Measurements from ENCODE around the gene MPG.

The MPG gene

DNA sequence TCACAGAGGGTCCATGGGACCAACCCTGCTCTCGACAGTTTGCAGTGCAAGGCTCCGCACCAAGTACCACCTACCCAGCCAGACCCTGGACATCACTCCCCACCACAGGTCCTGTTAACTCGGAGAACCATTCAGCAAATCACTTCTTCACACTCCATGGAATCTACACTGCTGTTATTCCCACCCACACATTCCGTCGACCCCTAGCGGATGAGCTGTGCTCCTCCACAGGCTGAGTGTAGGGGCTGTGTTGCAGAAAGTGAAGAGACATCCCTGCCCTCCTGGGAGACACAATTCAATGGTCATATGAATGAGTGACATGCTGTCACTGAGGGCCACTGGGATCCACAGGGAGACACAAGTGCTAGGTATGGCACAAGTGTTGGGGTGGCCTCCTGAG lies 27.5 kb downstream of the MPG start:
- ChIA-PET POLR2A (no interaction called here), CTCF (interaction anchor here (1.6 kb wide), 1 partner anchor 40 kb away, joined by 4 read pairs; no protein-coding TSS in a partner anchor)
- no peak for DNase-seq (ENCODE audit: extremely low spot score)
- TF ChIP-seq ELF4 (IDR thresholded peaks at IDR 0.05) (no peak), HDGF (IDR thresholded peaks at IDR 0.05; ENCODE audit: borderline replicate concordance) (no peak), FOXK2 (IDR thresholded peaks at IDR 0.05) (no peak), L3MBTL2 (conservative IDR thresholded peaks at IDR 0.05) (no peak), FOXA1 (IDR thresholded peaks at IDR 0.05) (no peak)
- TF ChIP-seq, protein P1, sequence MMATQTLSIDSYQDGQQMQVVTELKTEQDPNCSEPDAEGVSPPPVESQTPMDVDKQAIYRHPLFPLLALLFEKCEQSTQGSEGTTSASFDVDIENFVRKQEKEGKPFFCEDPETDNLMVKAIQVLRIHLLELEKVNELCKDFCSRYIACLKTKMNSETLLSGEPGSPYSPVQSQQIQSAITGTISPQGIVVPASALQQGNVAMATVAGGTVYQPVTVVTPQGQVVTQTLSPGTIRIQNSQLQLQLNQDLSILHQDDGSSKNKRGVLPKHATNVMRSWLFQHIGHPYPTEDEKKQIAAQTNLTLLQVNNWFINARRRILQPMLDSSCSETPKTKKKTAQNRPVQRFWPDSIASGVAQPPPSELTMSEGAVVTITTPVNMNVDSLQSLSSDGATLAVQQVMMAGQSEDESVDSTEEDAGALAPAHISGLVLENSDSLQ (IDR thresholded peaks at IDR 0.05): no peak

GRCh38 chr16:106623-107324 lies 28.7 kb downstream of the MPG start:
- DNase-seq (ENCODE audit: extremely low spot score): peak; percentile 79
- POLR2A ChIA-PET: interaction anchor here (0.5 to 1.5 kb wide), 5 partner anchors 41 to 128 kb away, joined by 3 read pairs; partner anchors contain the start of genes FAM234A, HBQ1 and POLR3K
- TF ChIP-seq ARNT (IDR thresholded peaks at IDR 0.05) (no peak), BHLHE40 (IDR thresholded peaks at IDR 0.05; ENCODE audit: borderline replicate concordance) (no peak), SP1 (IDR thresholded peaks at IDR 0.05) (no peak), CTBP1 (IDR thresholded peaks at IDR 0.05; ENCODE audit: borderline replicate concordance) (no peak), FOXA1 (IDR thresholded peaks at IDR 0.05) (no peak), LEF1 (IDR thresholded peaks at IDR 0.05; ENCODE audit: borderline replicate concordance) (no peak), L3MBTL2 (conservative IDR thresholded peaks at IDR 0.05) (no peak), NFRKB (IDR thresholded peaks at IDR 0.05) (no peak)
- TF ChIP-seq, protein P1 (IDR thresholded peaks at IDR 0.05): no peak
- CTCF ChIA-PET: interaction anchor here (0.6 to 2.1 kb wide), 15 partner anchors 9 to 612 kb away, joined by 3 to 16 read pairs (median 5); partner anchors contain the start of genes POLR3K and SNRNP25

DNA sequence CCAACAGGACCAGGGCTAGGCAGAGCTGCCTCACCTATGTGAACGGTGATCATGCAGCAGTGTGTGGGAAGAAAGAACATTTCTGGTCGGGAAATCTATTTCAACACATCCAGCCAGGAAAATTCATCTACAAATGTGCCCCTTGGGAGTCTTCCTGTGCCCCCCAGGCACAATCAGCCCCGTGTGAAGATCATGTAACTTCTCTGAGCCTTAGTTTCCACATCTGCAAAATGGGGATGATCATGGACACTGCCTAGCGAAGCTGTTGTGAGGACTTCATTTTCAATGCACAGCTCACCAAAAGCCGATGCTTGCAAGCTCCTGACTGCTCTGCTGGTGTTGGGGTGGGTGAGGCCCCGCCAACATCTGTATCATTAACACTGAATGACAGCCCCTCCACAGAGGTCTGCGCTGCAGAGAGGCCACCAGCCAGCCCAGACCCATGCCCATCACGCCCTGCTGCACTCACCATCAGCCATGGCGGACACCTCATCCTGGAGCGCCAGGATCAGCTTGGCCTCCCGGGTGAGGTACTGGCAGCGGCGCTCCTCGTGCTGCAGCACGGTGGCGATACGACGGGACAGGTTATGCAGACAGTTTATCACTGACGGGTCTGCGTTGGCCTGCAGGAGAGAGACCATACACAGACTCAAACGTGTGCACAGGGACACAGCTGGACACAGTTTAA lies 34.3 kb downstream of the MPG start:
- no peak for TF ChIP-seq LEF1 (IDR thresholded peaks at IDR 0.05; ENCODE audit: borderline replicate concordance)
- no peak for TF ChIP-seq CTBP1 (IDR thresholded peaks at IDR 0.05; ENCODE audit: borderline replicate concordance)
- no peak for TF ChIP-seq SP1 (IDR thresholded peaks at IDR 0.05)
- TF ChIP-seq ARNT (IDR thresholded peaks at IDR 0.05): no peak
- TF ChIP-seq SUZ12 (IDR thresholded peaks at IDR 0.05): no peak
- TF ChIP-seq, protein P1 (IDR thresholded peaks at IDR 0.05): no peak
- TF ChIP-seq FOXA1 (IDR thresholded peaks at IDR 0.05): no peak
- no peak for TF ChIP-seq NFRKB (IDR thresholded peaks at IDR 0.05)
- no peak for TF ChIP-seq BHLHE40 (IDR thresholded peaks at IDR 0.05; ENCODE audit: borderline replicate concordance)
- ChIA-PET CTCF (interaction anchor here (1.0 kb wide), 1 partner anchor 250 kb away, joined by 3 read pairs; no protein-coding TSS in a partner anchor), POLR2A (no interaction called here)
- DNase-seq (ENCODE audit: extremely low spot score): no peak

DNA sequence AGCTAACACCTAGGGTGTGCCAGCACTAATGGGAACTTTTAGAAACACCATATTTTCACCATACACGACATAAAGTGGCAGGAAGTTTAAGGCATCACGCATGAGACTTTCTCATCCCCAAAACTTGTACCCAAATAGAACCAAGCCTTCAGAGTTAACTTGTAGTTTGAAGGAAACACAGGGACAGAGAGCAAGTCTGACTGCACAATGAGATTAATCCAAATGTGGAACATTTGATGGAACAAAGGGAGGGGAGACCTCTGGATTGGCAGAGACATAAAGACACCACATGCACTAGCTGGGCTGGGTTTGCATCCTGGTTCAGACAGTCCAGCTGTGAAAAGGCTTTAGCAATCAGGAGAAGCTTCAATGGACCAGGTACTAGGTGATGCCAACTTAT lies 36.3 kb downstream of the MPG start:
- no peak for TF ChIP-seq SP1 (IDR thresholded peaks at IDR 0.05)
- no peak for TF ChIP-seq BHLHE40 (IDR thresholded peaks at IDR 0.05; ENCODE audit: borderline replicate concordance)
- no peak for TF ChIP-seq L3MBTL2 (conservative IDR thresholded peaks at IDR 0.05)
- TF ChIP-seq LEF1 (IDR thresholded peaks at IDR 0.05; ENCODE audit: borderline replicate concordance): no peak
- TF ChIP-seq ARNT (IDR thresholded peaks at IDR 0.05): no peak
- TF ChIP-seq NFRKB (IDR thresholded peaks at IDR 0.05): no peak
- TF ChIP-seq ELF4 (IDR thresholded peaks at IDR 0.05): no peak
- TF ChIP-seq SUZ12 (IDR thresholded peaks at IDR 0.05): no peak
- no peak for TF ChIP-seq TARDBP (IDR thresholded peaks at IDR 0.05)
- TF ChIP-seq HDGF (IDR thresholded peaks at IDR 0.05; ENCODE audit: borderline replicate concordance): no peak
- POLR2A ChIA-PET: no interaction called here
- CTCF ChIA-PET: no interaction called here
- no peak for DNase-seq (ENCODE audit: extremely low spot score)

GRCh38 chr16:116015-116414 lies 38.0 kb downstream of the MPG start:
- CTCF ChIA-PET: interaction anchor here (1.1 kb wide), 1 partner anchor 25 kb away, joined by 3 read pairs; no protein-coding TSS in a partner anchor
- DNase-seq (ENCODE audit: extremely low spot score): no peak
- POLR2A ChIA-PET: no interaction called here
- TF ChIP-seq, protein P1 (IDR thresholded peaks at IDR 0.05): no peak
- TF ChIP-seq NFRKB (IDR thresholded peaks at IDR 0.05): no peak
- TF ChIP-seq SUZ12 (IDR thresholded peaks at IDR 0.05): no peak
- TF ChIP-seq LEF1 (IDR thresholded peaks at IDR 0.05; ENCODE audit: borderline replicate concordance): no peak
- no peak for TF ChIP-seq FOXK2 (IDR thresholded peaks at IDR 0.05)
- TF ChIP-seq FOXM1 (IDR thresholded peaks at IDR 0.05; ENCODE audit: borderline replicate concordance): no peak
- TF ChIP-seq L3MBTL2 (conservative IDR thresholded peaks at IDR 0.05): no peak
- TF ChIP-seq HDGF (IDR thresholded peaks at IDR 0.05; ENCODE audit: borderline replicate concordance): no peak
- no peak for TF ChIP-seq CTBP1 (IDR thresholded peaks at IDR 0.05; ENCODE audit: borderline replicate concordance)
- TF ChIP-seq BHLHE40 (IDR thresholded peaks at IDR 0.05; ENCODE audit: borderline replicate concordance): no peak
- no peak for TF ChIP-seq ARNT (IDR thresholded peaks at IDR 0.05)
- no peak for TF ChIP-seq ELF4 (IDR thresholded peaks at IDR 0.05)
- TF ChIP-seq SP1 (IDR thresholded peaks at IDR 0.05): no peak
- no peak for TF ChIP-seq TARDBP (IDR thresholded peaks at IDR 0.05)
- no peak for TF ChIP-seq FOXA1 (IDR thresholded peaks at IDR 0.05)
- TF ChIP-seq ZNF384 (IDR thresholded peaks at IDR 0.05): no peak
